Measurements from ENCODE around the gene LCP2. TPM values are rescaled to one million over a fixed set of nuclear protein-coding genes. Genes with fewer than 3 reads are reported as not detected.
A peak's percentile ranks its signal among the peaks of the same experiment; 100 is the strongest.

The LCP2 gene
- 82.9 TPM for total RNA-seq
- long read RNA-seq, partial matches to known transcripts = 5 of 23 reads
- long read RNA-seq, other reads (novel, unspliced or antisense) = 12 of 23 reads

DNA sequence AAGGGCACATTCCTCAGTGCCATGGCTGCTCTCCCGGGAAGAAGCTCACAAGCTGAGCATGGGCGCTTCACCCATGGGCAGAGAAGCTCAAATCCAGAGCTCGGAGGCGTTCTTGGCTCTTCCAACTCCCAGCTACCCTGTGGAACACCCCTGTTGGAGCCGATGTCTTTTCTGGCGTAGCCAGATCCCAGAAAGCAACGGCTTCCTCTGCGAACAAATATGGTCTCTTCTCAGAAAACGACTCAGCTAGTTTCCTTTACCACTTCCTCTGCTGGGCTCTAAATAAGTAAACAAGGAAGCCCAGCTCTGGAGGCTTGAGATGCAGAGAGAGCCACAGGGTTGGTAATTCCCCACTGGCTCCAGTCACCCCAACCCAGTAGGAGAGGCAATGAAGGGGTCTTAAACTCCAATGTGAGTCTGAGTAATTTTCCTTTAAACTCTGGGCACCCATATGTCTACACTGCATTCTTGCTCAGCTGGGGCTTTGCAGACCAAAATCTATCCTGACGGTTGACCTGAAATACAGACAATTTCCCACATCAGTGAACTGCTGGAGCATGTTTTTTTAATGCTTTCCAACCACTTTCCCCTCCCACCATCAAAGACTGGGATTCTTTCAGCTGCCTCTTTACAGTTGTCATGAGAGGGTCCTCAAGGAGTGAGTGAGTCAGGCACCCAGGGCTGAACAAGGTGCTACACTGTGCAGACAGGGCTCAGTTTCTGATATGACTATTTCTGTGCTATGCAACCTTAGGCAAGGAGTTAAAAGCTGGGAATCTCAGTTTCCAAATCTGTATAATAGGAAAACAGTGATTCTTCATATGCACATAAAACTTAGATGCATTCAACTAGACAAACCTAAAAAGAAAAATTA, at the start of gene LCP2:
LCP2 (minus strand) TSS at position 189 of the 874 bp plus-strand sequence; CDS start at position 23, 166 bp downstream.
- intact Hi-C loops (cut with DNase I) = no loop called here
- peak within 1 kb of the TSS; percentile 74 for H3K4me3 ChIP-seq
- no peak for DNase-seq

DNA sequence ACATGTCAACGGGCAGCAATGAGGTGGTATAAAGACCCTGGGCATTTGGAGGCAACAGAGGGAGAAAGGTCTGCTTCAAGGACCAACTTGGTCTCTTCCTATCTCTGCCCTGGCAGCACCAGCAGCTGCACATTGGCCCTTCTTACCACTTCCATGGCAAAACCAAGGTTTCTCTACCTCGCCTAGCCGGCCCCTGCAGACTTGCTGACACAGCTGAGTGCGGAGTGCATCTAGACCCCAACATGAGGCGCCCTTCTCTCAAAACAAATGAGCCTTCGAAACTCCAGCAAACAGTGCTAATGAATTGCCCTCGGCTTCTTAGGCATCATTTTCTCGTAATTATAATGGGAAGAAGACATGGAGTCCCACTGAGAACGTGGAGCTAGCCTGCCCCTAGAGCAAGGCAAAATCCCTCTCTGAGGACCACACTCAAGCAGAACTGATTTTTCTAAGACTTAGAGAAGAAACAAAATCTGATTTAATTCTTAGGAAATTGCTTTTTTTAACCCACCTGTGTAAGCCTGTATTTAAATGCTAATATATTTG, 49.5 kb upstream of the LCP2 start:
- Histone ChIP-seq H3K4me1 (peaks cover 12% of the 10 kb centered on the region), H3K27me3 (ENCODE audit: low read depth) (peaks cover 10% of the 10 kb centered on the region), H3K4me3 (no peak overlapping the region), H3K9me3 (no peaks in the 10 kb centered on the region), H3K36me3 (no peaks in the 10 kb centered on the region), H3K27ac (no peak overlapping the region)
- DNase-seq (no peak), ATAC-seq (no peak)
- intact Hi-C loops (cut with DNase I) = no loop called here
- TF ChIP-seq, protein P1, sequence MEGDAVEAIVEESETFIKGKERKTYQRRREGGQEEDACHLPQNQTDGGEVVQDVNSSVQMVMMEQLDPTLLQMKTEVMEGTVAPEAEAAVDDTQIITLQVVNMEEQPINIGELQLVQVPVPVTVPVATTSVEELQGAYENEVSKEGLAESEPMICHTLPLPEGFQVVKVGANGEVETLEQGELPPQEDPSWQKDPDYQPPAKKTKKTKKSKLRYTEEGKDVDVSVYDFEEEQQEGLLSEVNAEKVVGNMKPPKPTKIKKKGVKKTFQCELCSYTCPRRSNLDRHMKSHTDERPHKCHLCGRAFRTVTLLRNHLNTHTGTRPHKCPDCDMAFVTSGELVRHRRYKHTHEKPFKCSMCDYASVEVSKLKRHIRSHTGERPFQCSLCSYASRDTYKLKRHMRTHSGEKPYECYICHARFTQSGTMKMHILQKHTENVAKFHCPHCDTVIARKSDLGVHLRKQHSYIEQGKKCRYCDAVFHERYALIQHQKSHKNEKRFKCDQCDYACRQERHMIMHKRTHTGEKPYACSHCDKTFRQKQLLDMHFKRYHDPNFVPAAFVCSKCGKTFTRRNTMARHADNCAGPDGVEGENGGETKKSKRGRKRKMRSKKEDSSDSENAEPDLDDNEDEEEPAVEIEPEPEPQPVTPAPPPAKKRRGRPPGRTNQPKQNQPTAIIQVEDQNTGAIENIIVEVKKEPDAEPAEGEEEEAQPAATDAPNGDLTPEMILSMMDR (IDR thresholded peaks at IDR 0.05) = no peak

More for the DNA sequence above, at the start of gene LCP2:
- H3K9me3 ChIP-seq = no peaks in the 10 kb centered on the region
- ATAC-seq = peak; percentile 60 to 64
- H3K36me3 ChIP-seq = peaks cover 3% of the 10 kb centered on the region
- TF ChIP-seq, protein P1 (IDR thresholded peaks at IDR 0.05) = no peak
- peaks cover 48% of the 10 kb centered on the region for H3K4me1 ChIP-seq
- no peaks in the 10 kb centered on the region for H3K27me3 ChIP-seq (ENCODE audit: low read depth)
- H3K27ac ChIP-seq = peak within 1 kb of the TSS; percentile 90

GRCh38 chr5:170345971-170346370, 48.4 kb upstream of the LCP2 start:
- H3K9me3 ChIP-seq = no peaks in the 10 kb centered on the region
- peaks cover 10% of the 10 kb centered on the region for H3K27me3 ChIP-seq (ENCODE audit: low read depth)
- H3K4me3 ChIP-seq = no peak overlapping the region
- H3K27ac ChIP-seq = no peak overlapping the region
- TF ChIP-seq, protein P1 (IDR thresholded peaks at IDR 0.05) = no peak
- ATAC-seq (no peak), DNase-seq (no peak)
- H3K4me1 ChIP-seq = peaks cover 14% of the 10 kb centered on the region
- H3K36me3 ChIP-seq = no peaks in the 10 kb centered on the region
- intact Hi-C loops (cut with DNase I) = no loop called here

DNA sequence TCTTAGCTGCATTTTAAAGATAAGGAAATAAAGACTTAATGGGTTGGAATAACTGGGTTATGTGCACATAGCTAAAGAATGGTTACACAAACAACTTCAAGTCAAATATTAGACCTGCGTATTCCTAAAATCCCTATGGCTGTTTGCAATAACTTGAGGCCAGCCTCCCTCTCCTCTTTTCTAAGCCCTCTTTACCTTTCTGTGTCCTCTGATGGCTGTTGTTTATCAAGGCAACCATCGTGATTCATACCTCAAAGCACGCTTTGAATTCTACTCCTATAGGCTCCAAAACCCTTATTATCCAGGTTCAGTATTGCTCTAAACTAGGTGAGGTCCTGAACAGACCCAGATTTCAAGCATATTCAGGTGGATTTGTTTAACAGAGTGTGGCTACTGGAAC, 45.6 kb upstream of the LCP2 start:
- intact Hi-C loops (cut with DNase I) = no loop called here
- H3K27me3 ChIP-seq (ENCODE audit: low read depth) = no peaks in the 10 kb centered on the region
- H3K36me3 ChIP-seq = no peaks in the 10 kb centered on the region
- peaks cover 9% of the 10 kb centered on the region for H3K4me1 ChIP-seq
- no peak overlapping the region for H3K4me3 ChIP-seq
- ATAC-seq = peak in 1 of 2 donors; percentile 67
- no peaks in the 10 kb centered on the region for H3K9me3 ChIP-seq
- DNase-seq = no peak
- TF ChIP-seq, protein P1 (IDR thresholded peaks at IDR 0.05) = no peak
- no peak overlapping the region for H3K27ac ChIP-seq

DNA sequence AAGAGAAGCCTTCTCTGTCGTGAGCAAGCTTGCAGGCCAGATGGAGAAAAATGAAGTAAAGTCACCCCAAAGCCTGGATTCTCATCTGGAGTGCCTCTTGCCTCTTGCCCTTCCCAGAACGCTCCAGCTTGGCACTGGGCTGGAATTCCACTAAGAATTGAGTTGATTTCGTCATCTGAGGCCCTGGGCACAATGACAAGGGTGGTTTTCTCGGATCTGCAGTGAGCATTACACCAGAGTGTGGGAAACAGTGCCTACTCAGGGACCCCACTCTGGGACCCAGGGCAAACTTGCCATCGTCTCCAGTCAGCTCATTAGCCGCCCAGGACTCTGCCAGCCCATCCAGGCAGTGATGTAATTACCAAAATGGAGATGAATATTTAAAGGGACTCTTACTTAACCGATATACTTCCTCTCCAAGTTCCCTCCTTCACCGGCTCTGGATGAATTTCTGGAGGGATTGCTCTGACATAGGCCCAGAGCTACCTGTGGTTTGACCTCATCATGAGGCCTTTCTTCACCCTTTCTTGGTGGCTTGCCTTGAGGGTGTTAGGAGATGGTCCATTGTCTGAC, 44.7 kb upstream of the LCP2 start:
- intact Hi-C loops (cut with DNase I) = no loop called here
- Histone ChIP-seq H3K27ac (no peak overlapping the region), H3K36me3 (no peaks in the 10 kb centered on the region), H3K9me3 (no peaks in the 10 kb centered on the region), H3K27me3 (ENCODE audit: low read depth) (no peaks in the 10 kb centered on the region), H3K4me1 (peaks cover 13% of the 10 kb centered on the region), H3K4me3 (no peak overlapping the region)
- ATAC-seq (peak; percentile 41 to 67), DNase-seq (no peak)
- TF ChIP-seq, protein P1 (IDR thresholded peaks at IDR 0.05) = no peak
